ENCODE data around the gene ABTB1. TPM values are rescaled to one million over a fixed set of nuclear protein-coding genes. Genes with fewer than 3 reads are reported as not detected.

The ABTB1 gene
- polyA plus RNA-seq, 1 of the 3 experiments (the other 2 are of a cell fraction) = 30.8 TPM

DNA sequence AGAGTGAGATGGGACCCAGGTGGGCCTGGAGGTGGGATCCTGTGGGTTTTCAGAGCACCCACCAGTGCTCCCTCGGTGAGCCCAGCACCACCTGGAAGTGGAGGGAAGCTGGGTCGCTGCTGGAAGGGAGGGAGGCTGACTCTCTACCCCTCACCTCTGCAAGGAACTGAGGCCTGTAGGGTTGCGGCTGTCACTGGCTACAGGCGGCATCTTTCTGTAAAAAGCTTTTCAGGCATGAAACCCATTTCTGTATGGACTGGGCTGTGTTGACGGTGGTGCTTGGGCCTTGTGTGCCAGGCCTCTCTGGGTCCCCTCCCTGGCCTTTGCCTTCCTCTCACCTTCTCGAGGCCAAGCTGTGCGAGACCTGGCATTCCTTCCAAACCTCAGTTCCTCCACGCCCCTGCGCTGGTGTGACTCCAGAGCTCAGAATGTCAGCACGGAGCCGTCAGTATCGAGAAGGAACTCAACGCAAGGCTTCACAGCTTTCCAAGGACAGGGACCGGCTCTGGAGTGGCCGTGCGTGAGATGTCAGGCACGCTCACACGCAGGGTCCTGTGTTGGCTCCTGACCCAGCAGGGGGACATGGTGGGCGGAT, 16.6 kb downstream of the ABTB1 start:
- CTCF ChIA-PET = interaction anchor here (0.6 to 9.2 kb wide), 12 partner anchors 17 to 444 kb away, joined by 3 to 141 read pairs (median 4); partner anchors contain the start of genes MGLL and TPRA1
- no peak overlapping the region; the same call in 1 of the 2 replicates for H2AFZ ChIP-seq (ENCODE audit: low read depth)

DNA sequence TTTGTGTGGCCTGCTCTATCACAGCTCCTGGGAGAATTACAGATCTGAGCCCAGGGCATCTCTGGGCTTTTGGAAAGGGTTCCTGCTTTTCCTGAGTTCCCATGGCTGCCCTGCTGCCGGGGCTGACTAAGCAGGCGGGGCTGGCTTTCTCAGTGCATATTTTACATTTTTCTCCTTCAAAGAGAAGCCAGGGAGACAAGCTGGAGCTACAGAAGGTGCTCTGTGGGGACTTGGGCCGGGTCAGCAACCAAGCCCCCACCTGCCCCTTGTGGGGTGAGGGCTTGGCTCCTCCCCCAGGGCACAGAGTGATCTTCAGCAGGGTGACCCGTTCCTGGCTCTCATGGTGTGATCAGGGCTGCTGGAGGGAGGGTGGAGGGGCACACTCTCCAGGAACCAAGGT, 17.4 kb downstream of the ABTB1 start:
- CTCF ChIA-PET = interaction anchor here (0.8 to 9.2 kb wide), 18 partner anchors 8 to 443 kb away, joined by 3 to 141 read pairs (median 4); partner anchors contain the start of genes MGLL and TPRA1
- peaks cover 15 to 48% of the 10 kb centered on the region in 2 experiments; a peak in 3 of 4 replicates for H3K4me1 ChIP-seq (ENCODE audit: control insufficient read depth in 1 of 2, insufficient read depth in 2 of 2, low read depth in 1 of 2, low read length in 1 of 2)
- no peaks in the 10 kb centered on the region for H3K9me3 ChIP-seq
- peak overlapping the region; percentile 57 for H3K9ac ChIP-seq
- H2AFZ ChIP-seq (ENCODE audit: low read depth) = peak overlapping the region; percentile 75
- POLR2A ChIA-PET = no interaction called here
- DNase-seq = no peak
- 33% methylated on average over 4 of the region's 4 CpGs for WGBS (ENCODE audit: low lambda C conversion rate)
- H3K27me3 ChIP-seq (ENCODE audit: insufficient read depth) = no peaks in the 10 kb centered on the region
- H3K4me2 ChIP-seq = peak overlapping the region; percentile 47; the same call in 1 of the 2 replicates
- H3K4me3 ChIP-seq (ENCODE audit: low read depth in 2 of 2, low read length in 1 of 2) = no peak overlapping the region
- no peaks in the 10 kb centered on the region for H3K9me2 ChIP-seq
- H3F3A ChIP-seq (replicated peaks; ENCODE audit: insufficient read depth) = peaks cover 8% of the 10 kb centered on the region
- no peak for TF ChIP-seq NRF1 (IDR thresholded peaks at IDR 0.05; ENCODE audit: low read depth, low read length)
- no peak for TF ChIP-seq EP300 (IDR thresholded peaks at IDR 0.05; ENCODE audit: borderline replicate concordance in 1 of 2, low read depth in 1 of 2, low read length in 1 of 2)
- TF ChIP-seq SIN3A (IDR thresholded peaks at IDR 0.05; ENCODE audit: borderline replicate concordance, low read depth, low read length) = no peak
- no peak for TF ChIP-seq MXI1 (IDR thresholded peaks at IDR 0.05; ENCODE audit: low read depth, low read length)
- 0 out of 2 replicates have a peak, but pooled peaks have one; percentile 15 for TF ChIP-seq TCF12 (IDR thresholded peaks at IDR 0.05)
- TF ChIP-seq, protein P1, sequence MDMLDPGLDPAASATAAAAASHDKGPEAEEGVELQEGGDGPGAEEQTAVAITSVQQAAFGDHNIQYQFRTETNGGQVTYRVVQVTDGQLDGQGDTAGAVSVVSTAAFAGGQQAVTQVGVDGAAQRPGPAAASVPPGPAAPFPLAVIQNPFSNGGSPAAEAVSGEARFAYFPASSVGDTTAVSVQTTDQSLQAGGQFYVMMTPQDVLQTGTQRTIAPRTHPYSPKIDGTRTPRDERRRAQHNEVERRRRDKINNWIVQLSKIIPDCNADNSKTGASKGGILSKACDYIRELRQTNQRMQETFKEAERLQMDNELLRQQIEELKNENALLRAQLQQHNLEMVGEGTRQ (IDR thresholded peaks at IDR 0.05; ENCODE audit: borderline replicate concordance, low read depth, low read length) = no peak
- no peak for TF ChIP-seq MEF2A (IDR thresholded peaks at IDR 0.05; ENCODE audit: borderline replicate concordance, low read depth)
- TF ChIP-seq FOXJ3 (CRISPR knock-in tag; IDR thresholded peaks at IDR 0.05) = no peak
- no peaks in the 10 kb centered on the region for H3K36me3 ChIP-seq (replicated peaks in 1 of 2; ENCODE audit: control insufficient read depth in 1 of 2, insufficient read depth in 2 of 2, low read length in 1 of 2)
- peak overlapping the region; percentile 60 to 68 for H3K27ac ChIP-seq (ENCODE audit: low read depth in 2 of 2, low read length in 1 of 2)
- H4K20me1 ChIP-seq (ENCODE audit: insufficient read depth) = no peaks in the 10 kb centered on the region
- H3K79me2 ChIP-seq (ENCODE audit: insufficient read depth) = no peaks in the 10 kb centered on the region

More for the DNA sequence above, 16.6 kb downstream of the ABTB1 start:
- Histone ChIP-seq H3K4me3 (ENCODE audit: low read depth in 2 of 2, low read length in 1 of 2) (no peak overlapping the region), H3K9ac (0 out of 2 replicates have a peak overlapping the region, but pooled peaks have one; percentile 57), H3K79me2 (ENCODE audit: insufficient read depth) (no peaks in the 10 kb centered on the region), H3K4me1 (ENCODE audit: control insufficient read depth in 1 of 2, insufficient read depth in 2 of 2, low read depth in 1 of 2, low read length in 1 of 2) (peaks cover 15 to 40% of the 10 kb centered on the region in 2 experiments; a peak in 3 of 4 replicates), H3K9me3 (no peaks in the 10 kb centered on the region), H3K27me3 (ENCODE audit: insufficient read depth) (no peaks in the 10 kb centered on the region), H3K36me3 (replicated peaks in 1 of 2; ENCODE audit: control insufficient read depth in 1 of 2, insufficient read depth in 2 of 2, low read length in 1 of 2) (no peaks in the 10 kb centered on the region), H3K4me2 (peak overlapping the region; percentile 47; the same call in 1 of the 2 replicates), H3K27ac (ENCODE audit: low read depth in 2 of 2, low read length in 1 of 2) (peak overlapping the region; percentile 60 to 68), H3K9me2 (no peaks in the 10 kb centered on the region), H3F3A (replicated peaks; ENCODE audit: insufficient read depth) (peaks cover 8% of the 10 kb centered on the region), H4K20me1 (ENCODE audit: insufficient read depth) (no peaks in the 10 kb centered on the region)
- WGBS (ENCODE audit: low lambda C conversion rate) = 89% methylated on average over 8 of the region's 19 CpGs
- POLR2A ChIA-PET = interaction anchor here (1.1 kb wide), 1 partner anchor 10 kb away, joined by 5 read pairs; no protein-coding TSS in a partner anchor
- DNase-seq = no peak
- TF ChIP-seq ELF1 (IDR thresholded peaks at IDR 0.05) = no peak
